H1 (cell line): ENCODE results near the gene MRI1. TPM values are rescaled to one million over a fixed set of nuclear protein-coding genes. Genes with fewer than 3 reads are reported as not detected.

ENCODE experiments used
- CTCF ChIA-PET: fragments of 300-600 bp; sonication (Branson Sonifier 250); formaldehyde crosslinking; loops from one replicate; lab custom pipeline; 2021; ENCODE audit not compliant: partially characterized antibody; lab: Charles Lee
- POLR2A ChIA-PET: fragments of 300-600 bp; sonication (Branson Sonifier 250); formaldehyde crosslinking; loops from one replicate; lab custom pipeline; 2021; ENCODE audit warnings: inconsistent platforms; ENCODE audit not compliant: partially characterized antibody; lab: Charles Lee
- DNase-seq, 2 experiments: peaks; one replicate each; pipeline versions ENCODE4 v3.0.0 to v3.0.0-alpha.2; 2010 to 2022; ENCODE audit warnings: low spot score in 2 of 2, low read depth in 1 of 2, mixed read lengths in 1 of 2
- FAIRE-seq: peaks from 2 replicates; lab custom pipeline; 2011; peaks lifted over from hg19 to GRCh38; lab: Jason Lieb, UNC
- H2AFZ ChIP-seq: 2 replicates; pipeline ENCODE4 v1.8.1; 2012; ENCODE audit warnings: low read length, inconsistent platforms
- H2AK5ac ChIP-seq: 2 replicates; pipeline ENCODE4 v1.6.1; 2013; ENCODE audit warnings: low read depth, low read length
- H2BK120ac ChIP-seq: replicated peaks from 2 replicates; pipeline ENCODE3; 2013; ENCODE audit warnings: low read depth, low read length, inconsistent platforms
- H2BK12ac ChIP-seq: 2 replicates; pipeline ENCODE4 v1.6.1; 2013; ENCODE audit warnings: low read depth, low read length
- H2BK15ac ChIP-seq: 2 replicates; pipeline ENCODE4 v1.6.1; 2013; ENCODE audit warnings: low read length
- H2BK20ac ChIP-seq: 2 replicates; pipeline ENCODE4 v1.6.1; 2013; ENCODE audit warnings: low read length
- H2BK5ac ChIP-seq: 2 replicates; pipeline ENCODE4 v1.6.1; 2013; ENCODE audit warnings: low read depth, low read length
- H3K14ac ChIP-seq: 2 replicates; pipeline ENCODE4 v1.6.1; 2013; ENCODE audit warnings: inconsistent platforms; ENCODE audit not compliant: insufficient read length
- H3K18ac ChIP-seq: 2 replicates; pipeline ENCODE4 v1.6.1; 2013; ENCODE audit warnings: low read length; ENCODE audit errors: extremely low read depth
- H3K23ac ChIP-seq: 2 replicates; pipeline ENCODE4 v1.6.1; 2013; ENCODE audit warnings: inconsistent platforms; ENCODE audit not compliant: insufficient read length
- H3K23me2 ChIP-seq: 2 replicates; pipeline ENCODE4 v1.6.1; 2013; ENCODE audit warnings: low read depth, low read length
- H3K27ac ChIP-seq: 2 replicates; pipeline ENCODE4 v1.6.1; 2011; ENCODE audit warnings: low read depth, low read length, inconsistent platforms
- H3K27me3 ChIP-seq, 4 experiments: replicated peaks in 1 of 4; 1 replicate in 1 of 4; 2 replicates in 3 of 4; pipeline versions ENCODE4 v1.6.1 to v1.8.1; 2011 to 2013; ENCODE audit warnings: low read length in 3 of 4, mild to moderate bottlenecking in 3 of 4, inconsistent platforms in 2 of 4, mixed read lengths in 2 of 4, moderate library complexity in 1 of 4; ENCODE audit not compliant: control insufficient read depth in 3 of 4, insufficient read depth in 3 of 4; ENCODE audit errors: extremely low read depth in 1 of 4
- H3K36me3 ChIP-seq, 4 experiments: 2 replicates each; pipeline versions ENCODE4 v1.6.1 to v1.8.1; 2011 to 2013; ENCODE audit warnings: mild to moderate bottlenecking in 4 of 4, low read length in 3 of 4, moderate library complexity in 2 of 4, control low read depth in 1 of 4, inconsistent platforms in 1 of 4; ENCODE audit not compliant: insufficient read depth in 4 of 4, control insufficient read depth in 2 of 4
- H3K4ac ChIP-seq: replicated peaks from 2 replicates; pipeline ENCODE3; 2013; ENCODE audit warnings: low read length, low read depth, mixed read lengths, inconsistent platforms; ENCODE audit not compliant: insufficient read length
- H3K4me1 ChIP-seq, 4 experiments: replicated peaks in 1 of 4; 1 replicate in 1 of 4; 2 replicates in 3 of 4; pipeline versions ENCODE4 v1.6.1 to v1.8.1; 2011 to 2013; ENCODE audit warnings: low read length in 3 of 4, inconsistent platforms in 2 of 4, mixed read lengths in 1 of 4; ENCODE audit not compliant: insufficient read depth in 4 of 4, control insufficient read depth in 3 of 4
- H3K4me2 ChIP-seq, 2 experiments: 2 replicates each; pipeline versions ENCODE4 v1.6.1 to v1.8.1; 2011 to 2013; ENCODE audit warnings: low read depth in 2 of 2, low read length in 2 of 2, control low read depth in 1 of 2, inconsistent platforms in 1 of 2, mild to moderate bottlenecking in 1 of 2; ENCODE audit not compliant: insufficient read depth in 1 of 2
- H3K4me3 ChIP-seq, 4 experiments: fragments of 200-600, 300-600 bp in 1 of 4; sonication (generic), shearing (Covaris generic), sonication (Bioruptor Twin) in 1 of 4; 2 replicates each; pipeline versions ENCODE4 v1.5.1 to v1.8.1; 2011 to 2016; ENCODE audit warnings: low read length in 4 of 4, low read depth in 3 of 4, control low read depth in 2 of 4, inconsistent platforms in 2 of 4, mild to moderate bottlenecking in 2 of 4, mixed read lengths in 1 of 4, moderate library complexity in 1 of 4; ENCODE audit not compliant: insufficient read depth in 2 of 4; ENCODE audit errors: extremely low read depth in 1 of 4
- H3K56ac ChIP-seq: replicated peaks from 2 replicates; pipeline ENCODE3; 2013; ENCODE audit warnings: low read depth, mild to moderate bottlenecking, mixed read lengths, low read length, inconsistent platforms; ENCODE audit not compliant: insufficient read length
- H3K79me1 ChIP-seq: 2 replicates; pipeline ENCODE4 v1.6.1; 2013; ENCODE audit warnings: low read depth, low read length, control low read depth
- H3K79me2 ChIP-seq, 2 experiments: 2 replicates each; pipeline versions ENCODE4 v1.6.1 to v1.8.1; 2012 to 2013; ENCODE audit warnings: low read length in 2 of 2, mild to moderate bottlenecking in 2 of 2, inconsistent platforms in 1 of 2; ENCODE audit not compliant: insufficient read depth in 2 of 2, control insufficient read depth in 1 of 2
- H3K9ac ChIP-seq, 4 experiments: replicated peaks in 1 of 4; 1 replicate in 1 of 4; 2 replicates in 3 of 4; pipeline versions ENCODE4 v1.6.1 to v1.8.1; 2011 to 2013; ENCODE audit warnings: low read depth in 3 of 4, low read length in 3 of 4, control low read depth in 2 of 4, mild to moderate bottlenecking in 2 of 4, moderate library complexity in 2 of 4, inconsistent platforms in 1 of 4; ENCODE audit errors: extremely low read depth in 1 of 4
- H3K9me3 ChIP-seq, 2 experiments: 2 replicates each; pipeline versions ENCODE4 v1.6.1 to v1.8.1; 2012 to 2013; ENCODE audit warnings: mild to moderate bottlenecking in 2 of 2, moderate library complexity in 2 of 2, control low read depth in 1 of 2, inconsistent platforms in 1 of 2, low read depth in 1 of 2, low read length in 1 of 2, mixed read lengths in 1 of 2; ENCODE audit not compliant: insufficient read depth in 2 of 2
- H4K20me1 ChIP-seq, 2 experiments: replicated peaks in 1 of 2; 2 replicates each; pipeline versions ENCODE3 to v1.8.1; 2011 to 2013; ENCODE audit warnings: inconsistent platforms in 2 of 2, low read length in 2 of 2, mild to moderate bottlenecking in 1 of 2; ENCODE audit not compliant: insufficient read depth in 2 of 2, control insufficient read depth in 1 of 2
- H4K5ac ChIP-seq: 2 replicates; pipeline ENCODE4 v1.6.1; 2013; ENCODE audit warnings: low read length, low read depth, mixed read lengths, inconsistent platforms; ENCODE audit not compliant: insufficient read length
- H4K8ac ChIP-seq: 2 replicates; pipeline ENCODE4 v1.8.0; 2013; ENCODE audit warnings: mild to moderate bottlenecking, moderate library complexity, low read length, inconsistent platforms; ENCODE audit not compliant: insufficient read depth; ENCODE audit errors: extremely low read depth
- H4K91ac ChIP-seq: replicated peaks from 2 replicates; pipeline ENCODE3; 2013; ENCODE audit warnings: low read length, mixed read lengths, inconsistent platforms; ENCODE audit not compliant: insufficient read length
- TAF1 ChIP-seq: IDR thresholded peaks from 2 replicates; pipeline ENCODE4 v1.6.1; 2011; ENCODE audit warnings: mild to moderate bottlenecking, low read depth, low read length
- WGBS, 2 experiments: shearing (Covaris generic) in 1 of 2; methylation state at CpG; one replicate each; pipeline versions ENCODE4 v1.1.6 to v1.1.7; 2013 to 2015; ENCODE audit warnings: low lambda C conversion rate in 2 of 2, mixed read lengths in 2 of 2, inconsistent platforms in 1 of 2, low coverage in 1 of 2, missing lambda C conversion rate in 1 of 2; ENCODE audit not compliant: insufficient replicate concordance in 2 of 2, insufficient coverage in 1 of 2, insufficient read length in 1 of 2; ENCODE audit errors: extremely low coverage in 1 of 2, missing lambda C conversion rate in 1 of 2; 5-methylcytosine and 5-hydroxymethylcytosine counted together
- polyA plus RNA-seq, 7 experiments: library from polyadenylated mRNA; depleted of rRNA in 3 of 7; stranded (reverse) in 5 of 7; unstranded in 2 of 7; fragments of >200 nt in 5 of 7; fragments of 200-250 nt in 2 of 7; gene quantifications; 1 replicate in 5 of 7; 2 replicates in 1 of 7; 4 replicates in 1 of 7; pipeline versions ENCODE4 v1.2.1 to v1.2.3, GENCODE V29; 2011 to 2013; ENCODE audit warnings: missing spikeins in 2 of 7, mixed read lengths in 2 of 7
- total RNA-seq: library from RNA; stranded (reverse); fragmentation: NEBNext Ultra II Directional; extraction: Animal tissue kit (Norgen Biotek cat#: 25700); gene quantifications from 2 replicates; pipeline ENCODE4 v1.2.1, GENCODE V29; 2021

The MRI1 gene
- total and polyA plus RNA-seq, 2 of the 8 experiments (the other 6 are each of a cell fraction or from before 2014, with no cell fraction given): 24.5 to 29.5 TPM

GRCh38 chr19:13763265-13763664, 1.1 kb upstream of the MRI1 start:
- H2BK5ac ChIP-seq: no peak overlapping the region
- DNase-seq: no peak
- no peak overlapping the region for H2AFZ ChIP-seq
- H4K5ac ChIP-seq: no peak overlapping the region
- 95% methylated on average over 3 of the region's 3 CpGs; no CpG with 5 or more reads in 1 of the 2 experiments for WGBS, 2 experiments
- TF ChIP-seq TAF1: no peak
- TF ChIP-seq, all 59 proteins: peak for 0
- H3K9me3 ChIP-seq: no peaks in the 10 kb centered on the region
- no peak overlapping the region for H3K27ac ChIP-seq
- H3K4ac ChIP-seq: no peak overlapping the region
- FAIRE-seq: no peak
- H3K18ac ChIP-seq: no peak overlapping the region
- no peaks in the 10 kb centered on the region for H3K79me1 ChIP-seq
- no peak overlapping the region for H3K23ac ChIP-seq
- H3K4me2 ChIP-seq: no peak overlapping the region; a peak in 1 of 4 replicates
- H3K23me2 ChIP-seq: peaks cover 7% of the 10 kb centered on the region; the same call in 1 of the 2 replicates
- no peaks in the 10 kb centered on the region for H3K79me2 ChIP-seq
- POLR2A ChIA-PET: interaction anchor here (1.3 to 6.7 kb wide), 3 partner anchors 11 to 62 kb away, joined by 3 to 39 read pairs (median 3); partner anchors contain the start of gene C19orf53
- H2BK15ac ChIP-seq: no peak overlapping the region
- H3K27me3 ChIP-seq: no peaks in the 10 kb centered on the region; a peak in 1 of 7 replicates
- H3K36me3 ChIP-seq: peaks cover 0 to 34% (median 10%) of the 10 kb centered on the region in 4 experiments; a peak in 6 of 8 replicates
- no peak overlapping the region for H2BK20ac ChIP-seq
- peaks cover 0 to 9% (median 2%) of the 10 kb centered on the region in 4 experiments; a peak in 3 of 7 replicates for H3K4me1 ChIP-seq
- H3K14ac ChIP-seq: no peak overlapping the region
- no peak overlapping the region for H3K56ac ChIP-seq
- peaks cover 0 to 1% of the 10 kb centered on the region in 2 experiments for H4K20me1 ChIP-seq
- H3K4me3 ChIP-seq: no peak overlapping the region
- no peak overlapping the region for H3K9ac ChIP-seq
- H2AK5ac ChIP-seq: no peak overlapping the region
- no peak overlapping the region for H4K8ac ChIP-seq
- H2BK120ac ChIP-seq: no peak overlapping the region
- no peak overlapping the region for H4K91ac ChIP-seq
- H2BK12ac ChIP-seq: no peak overlapping the region
- CTCF ChIA-PET: interaction anchor here (0.8 kb wide), 1 partner anchor 14 kb away, joined by 3 read pairs; no protein-coding TSS in a partner anchor
